T-helper 2 cell treated with Interferon-gamma antibody and Interleukin-4, amounts not matched to agents 100 ng/mL and 5 ng/mL, for 36 hours (primary cell): ENCODE results near the gene DACT2. TPM values are rescaled to one million over a fixed set of nuclear protein-coding genes. Genes with fewer than 3 reads are reported as not detected.

Experiments used
- intact Hi-C: fragments of 100-400 bp; cut with micrococcal nuclease; formaldehyde crosslinking; loops from one replicate; pipeline ENCODE4 v1.15.1; 2023
- total RNA-seq: library from RNA; stranded (reverse); gene quantifications from 2 replicates; pipeline ENCODE4 v1.2.3, GENCODE V29; 2022

DACT2 gene
- total RNA-seq, 1 donor from 2014 or later = 0.14 TPM

GRCh38 chr6:168265827-168266815, 53.5 kb downstream of the DACT2 start:
- intact Hi-C loops = no loop called here

GRCh38 chr6:168265394-168265793, 54.2 kb downstream of the DACT2 start:
- intact Hi-C loops = no loop called here

- intact Hi-C loops = no loop called here
Observed at GRCh38 chr6:168264593-168265335, 54.8 kb downstream of the DACT2 start.

GRCh38 chr6:168263351-168263905, 56.1 kb downstream of the DACT2 start:
- intact Hi-C loops = no loop called here

- intact Hi-C loops = no loop called here
Observed at GRCh38 chr6:168261234-168261633, 58.3 kb downstream of the DACT2 start.

GRCh38 chr6:168260420-168260987, 59.1 kb downstream of the DACT2 start:
- intact Hi-C loops = no loop called here

GRCh38 chr6:168258795-168259194, 60.8 kb downstream of the DACT2 start:
- intact Hi-C loops = no loop called here

- intact Hi-C loops = no loop called here
Observed at GRCh38 chr6:168256940-168257339, 62.6 kb downstream of the DACT2 start.

Other genes starting within 250 kb of the DACT2 start
- gene FRMD1, start 240.6 kb downstream of the DACT2 start, total RNA-seq = not detected in 2 replicates
- gene SMOC2, start 121.4 kb upstream of the DACT2 start, total RNA-seq = not detected in 2 replicates